H1 (cell line): ENCODE measurements around the gene MAPK8IP3. TPM values are rescaled to one million over a fixed set of nuclear protein-coding genes. Genes with fewer than 3 reads are reported as not detected.

Source experiments
- CHD7 ChIP-seq: fragments of 300-600 bp; sonication (generic); IDR thresholded peaks from 2 replicates; pipeline ENCODE4 v1.7.1; 2012; ENCODE audit warnings: low read length, moderate library complexity, mild to moderate bottlenecking, inconsistent platforms; ENCODE audit not compliant: insufficient replicate concordance
- SIRT6 ChIP-seq: IDR thresholded peaks from one replicate; pipeline ENCODE4 v1.7.1; 2012; ENCODE audit warnings: low read length, inconsistent platforms
- SIX5 ChIP-seq: IDR thresholded peaks from 2 replicates; pipeline ENCODE4 v1.6.1; 2011; ENCODE audit warnings: mild to moderate bottlenecking, low read depth, low read length
- SUZ12 ChIP-seq: fragments of 200-600 bp; sonication (generic); IDR thresholded peaks from 2 replicates; pipeline ENCODE4 v1.6.1; 2012; ENCODE audit warnings: mild to moderate bottlenecking, inconsistent platforms, low read length, moderate library complexity, mixed read lengths
- polyA plus RNA-seq, 7 experiments: library from polyadenylated mRNA; depleted of rRNA in 3 of 7; stranded (reverse) in 5 of 7; unstranded in 2 of 7; fragments of >200 nt in 5 of 7; fragments of 200-250 nt in 2 of 7; gene quantifications; 1 replicate in 5 of 7; 2 replicates in 1 of 7; 4 replicates in 1 of 7; pipeline versions ENCODE4 v1.2.1 to v1.2.3, GENCODE V29; 2011 to 2013; ENCODE audit warnings: missing spikeins in 2 of 7, mixed read lengths in 2 of 7
- total RNA-seq: library from RNA; stranded (reverse); fragmentation: NEBNext Ultra II Directional; extraction: Animal tissue kit (Norgen Biotek cat#: 25700); gene quantifications from 2 replicates; pipeline ENCODE4 v1.2.1, GENCODE V29; 2021

Gene MAPK8IP3
- total and polyA plus RNA-seq, 2 of the 8 experiments (the other 6 are each of a cell fraction or from before 2014, with no cell fraction given), result 16.9 to 43.4 TPM

- no peak for TF ChIP-seq CHD7
- no peak for TF ChIP-seq SIRT6
- TF ChIP-seq SUZ12, result no peak
- no peak for TF ChIP-seq SIX5
These were observed 20.9 kb downstream of the MAPK8IP3 start (continued) for GRCh38 chr16:1726661-1727502.
